Heart right ventricle (tissue), 16 donors: Measurements from ENCODE around the gene ELOB. TPM values are rescaled to one million over a fixed set of nuclear protein-coding genes. Genes with fewer than 3 reads are reported as not detected.

Experiments
- ATAC-seq, 8 donors: fragments of 200-7000 bp; cut with Tn5 transposase; one replicate each; pipeline ENCODE4 v1.9.1; 2020; ENCODE audit warnings: mild to moderate bottlenecking in 8 of 8, moderate library complexity in 8 of 8, moderate number of reproducible peaks in 1 of 8
- DNase-seq, 2 donors: peaks; one replicate each; pipeline ENCODE4 v3.0.0-alpha.2; 2020
- H3K27ac ChIP-seq, 10 donors: fragments of 200-600 bp; sonication (generic) in 2 of 10; one replicate each; pipeline versions ENCODE4 v1.5.0 to v1.8.0; 2020 to 2022; ENCODE audit warnings: mild to moderate bottlenecking in 3 of 10
- H3K27me3 ChIP-seq, 7 donors: fragments of 200-600 bp; one replicate each; pipeline ENCODE4 v1.8.0; 2021 to 2022; ENCODE audit warnings: mild to moderate bottlenecking in 2 of 7
- H3K36me3 ChIP-seq, 9 donors: fragments of 200-600 bp; sonication (generic) in 1 of 9; one replicate each; pipeline versions ENCODE4 v1.5.0 to v1.8.0; 2020 to 2022; ENCODE audit warnings: mild to moderate bottlenecking in 2 of 9
- H3K4me1 ChIP-seq, 9 donors: fragments of 200-600 bp; sonication (generic) in 1 of 9; one replicate each; pipeline versions ENCODE4 v1.5.0 to v1.8.0; 2020 to 2022; ENCODE audit warnings: mild to moderate bottlenecking in 4 of 9
- H3K4me3 ChIP-seq, 10 donors: fragments of 200-600 bp; sonication (generic) in 2 of 10; one replicate each; pipeline versions ENCODE4 v1.5.0 to v1.8.0; 2020 to 2022; ENCODE audit warnings: mild to moderate bottlenecking in 7 of 10, moderate library complexity in 2 of 10
- H3K9me3 ChIP-seq, 11 donors: fragments of 200-600 bp in 10 of 11; sonication (generic) in 2 of 11; one replicate each; pipeline versions ENCODE4 v1.5.0 to v1.8.0; 2013 to 2022; ENCODE audit warnings: mild to moderate bottlenecking in 2 of 11, control low read depth in 1 of 11, moderate library complexity in 1 of 11
- WGBS, 2 donors: extraction: QIAGEN DNeasy Blood & Tissue Kit; methylation state at CpG; one replicate each; pipeline ENCODE4 v1.1.7; 2013; ENCODE audit warnings: inconsistent platforms in 1 of 2; 5-methylcytosine and 5-hydroxymethylcytosine counted together
- intact Hi-C, 10 donors: fragments of 100-400 bp; cut with DNase I; formaldehyde crosslinking; loops; one replicate each; pipeline versions ENCODE4 v1.11.1 to v1.14.2; 2022
- polyA plus RNA-seq, 2 donors: library from polyadenylated mRNA; stranded (reverse); fragments of 200-250 nt; gene quantifications; one replicate each; pipeline ENCODE4 v1.2.3, GENCODE V29; 2013
- total RNA-seq, 10 donors: library from RNA; stranded (reverse); fragmentation: NEBNext Ultra II Directional in 3 of 10; extraction: Animal tissue kit (Norgen Biotek cat#: 25700) in 3 of 10; gene quantifications; one replicate each; pipeline versions ENCODE4 v1.2.1 to v1.2.4, GENCODE V29; 2021 to 2023
- TF ChIP-seq, protein P1 (sequence below), 9 donors: fragments of 200-600 bp; sonication (generic) in 2 of 9; IDR thresholded peaks; one replicate each; pipeline versions ENCODE4 v1.5.0 to v1.8.0; 2021 to 2022; ENCODE audit warnings: antibody characterized with exemption in 9 of 9, mild to moderate bottlenecking in 5 of 9, moderate library complexity in 1 of 9
- donor health status: Arrhythmogenic right ventricular cardiomyopathy.
- donor health status: ischemic (EF 13 %, LVEDD 7.1; RV severe dilation, severe dysfunction).
- donor health status: healthy with polysubstance abuse.
- donor health status: DM: no; HTN: yes; CAD: no.
- donor health status: DM: no; HTN: no; CAD: no.
- donor health status: ischemic (EF 25% LVEDD 6.9; RV normal size, moderate dysfunction).
- donor health status: ischemic (EF 25% LVEDD 5.7; RV mildly dilated, moderate dysfunction).
- donor health status: healthy.
- donor health status: DM: yes; HTN: yes; CAD: no.
- donor health status: Ischemic cardiomyopathy.
- donor health status: ischemic (EF 35%, LVEDD 5.7; RV mildly dilated, moderate dysfunction).
- donor health status: nonischemic (EF 11% LVEDD 7.7; RV severe dilation, severe dysfunction).
- donor health status: DM: yes; HTN: yes; CAD: no.
- donor health status: PGD.
- donor health status: ischemic (EF 29% LVEDD 5.4; RV normal size, mild dysfunction).
- donor health status: nonischemic (EF 23%, LVEDD 6.1; RV moderate dilation, normal function).

ELOB gene
- total and polyA plus RNA-seq, 12 donors = 248 to 1,196 (median 332) TPM

DNA sequence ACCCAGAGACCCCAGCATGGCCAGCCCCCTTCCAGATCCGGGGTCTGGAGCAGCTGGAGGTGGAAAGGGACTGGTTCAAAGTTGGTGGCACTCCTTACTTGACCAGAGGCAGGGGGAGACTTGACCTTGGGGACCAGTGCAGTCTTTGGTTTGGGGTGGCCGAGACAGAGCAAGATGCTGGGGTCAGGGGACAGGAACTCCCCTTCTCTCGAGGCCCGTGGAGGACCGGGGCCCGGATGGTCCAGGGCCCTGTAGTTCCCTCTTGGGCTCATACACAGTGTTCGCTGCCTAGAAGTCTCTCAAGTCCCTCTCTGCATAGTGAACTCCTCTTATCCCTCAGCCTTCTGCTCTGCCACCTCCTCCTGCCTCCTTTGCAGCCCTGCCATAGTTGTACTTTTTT lies 10.9 kb upstream of the ELOB start:
- no peak for ATAC-seq
- intact Hi-C loops = no loop called here
- Histone ChIP-seq H3K27me3 (peaks cover 7 to 91% (median 76%) of the 10 kb centered on the region in 7 donors), H3K4me3 (peak overlapping the region in 1 of 10 donors; percentile 12), H3K27ac (peak overlapping the region in 1 of 10 donors; percentile 20), H3K36me3 (no peaks in the 10 kb centered on the region), H3K9me3 (no peaks in the 10 kb centered on the region), H3K4me1 (peaks cover 0 to 20% (median 7%) of the 10 kb centered on the region in 9 donors)
- WGBS, 2 donors = 32 to 53% methylated on average over 7 of the region's 7 CpGs
- no peak for DNase-seq
- TF ChIP-seq, protein P1, sequence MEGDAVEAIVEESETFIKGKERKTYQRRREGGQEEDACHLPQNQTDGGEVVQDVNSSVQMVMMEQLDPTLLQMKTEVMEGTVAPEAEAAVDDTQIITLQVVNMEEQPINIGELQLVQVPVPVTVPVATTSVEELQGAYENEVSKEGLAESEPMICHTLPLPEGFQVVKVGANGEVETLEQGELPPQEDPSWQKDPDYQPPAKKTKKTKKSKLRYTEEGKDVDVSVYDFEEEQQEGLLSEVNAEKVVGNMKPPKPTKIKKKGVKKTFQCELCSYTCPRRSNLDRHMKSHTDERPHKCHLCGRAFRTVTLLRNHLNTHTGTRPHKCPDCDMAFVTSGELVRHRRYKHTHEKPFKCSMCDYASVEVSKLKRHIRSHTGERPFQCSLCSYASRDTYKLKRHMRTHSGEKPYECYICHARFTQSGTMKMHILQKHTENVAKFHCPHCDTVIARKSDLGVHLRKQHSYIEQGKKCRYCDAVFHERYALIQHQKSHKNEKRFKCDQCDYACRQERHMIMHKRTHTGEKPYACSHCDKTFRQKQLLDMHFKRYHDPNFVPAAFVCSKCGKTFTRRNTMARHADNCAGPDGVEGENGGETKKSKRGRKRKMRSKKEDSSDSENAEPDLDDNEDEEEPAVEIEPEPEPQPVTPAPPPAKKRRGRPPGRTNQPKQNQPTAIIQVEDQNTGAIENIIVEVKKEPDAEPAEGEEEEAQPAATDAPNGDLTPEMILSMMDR (IDR thresholded peaks at IDR 0.05) = no peak

DNA sequence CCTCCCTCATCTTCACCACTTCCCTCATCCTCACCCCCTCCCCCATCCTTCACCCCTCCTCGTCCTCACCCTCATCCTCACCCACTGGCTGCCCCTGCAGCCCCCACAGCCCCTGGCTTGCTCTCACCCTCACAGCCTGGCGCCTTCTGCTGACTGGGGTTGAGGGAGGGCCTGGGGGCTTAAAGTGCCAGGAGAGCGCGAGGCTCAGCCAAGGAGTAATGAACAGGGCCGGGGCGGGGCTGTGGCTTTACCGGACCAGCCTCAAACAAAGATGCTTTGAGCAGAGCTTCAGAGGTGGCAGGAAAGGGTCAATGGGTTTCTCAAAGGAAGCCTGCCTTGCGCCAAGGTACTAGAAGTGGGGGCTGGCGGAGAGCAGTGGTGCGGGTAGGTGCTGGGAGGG lies 10.3 kb upstream of the ELOB start, which contains the start of gene PRSS33:
Gene PRSS33, minus strand, starts transcription at position 155 of the 400 bp plus-strand sequence. CDS start 1,013 bp downstream, outside the sequence.
- intact Hi-C loops = no loop called here
- Histone ChIP-seq H3K4me1 (peaks cover 0 to 16% (median 7%) of the 10 kb centered on the region in 9 donors), H3K36me3 (no peaks in the 10 kb centered on the region), H3K9me3 (no peaks in the 10 kb centered on the region), H3K4me3 (peak within 1 kb of the TSS in 1 of 10 donors; percentile 12), H3K27me3 (peaks cover 7 to 88% (median 73%) of the 10 kb centered on the region in 7 donors), H3K27ac (peak within 1 kb of the TSS in 1 of 10 donors; percentile 20)
- WGBS, 2 donors = 31 to 41% methylated on average over 10 of the region's 10 CpGs
- ATAC-seq (no peak), DNase-seq (no peak)
- TF ChIP-seq, protein P1 (IDR thresholded peaks at IDR 0.05) = no peak

DNA sequence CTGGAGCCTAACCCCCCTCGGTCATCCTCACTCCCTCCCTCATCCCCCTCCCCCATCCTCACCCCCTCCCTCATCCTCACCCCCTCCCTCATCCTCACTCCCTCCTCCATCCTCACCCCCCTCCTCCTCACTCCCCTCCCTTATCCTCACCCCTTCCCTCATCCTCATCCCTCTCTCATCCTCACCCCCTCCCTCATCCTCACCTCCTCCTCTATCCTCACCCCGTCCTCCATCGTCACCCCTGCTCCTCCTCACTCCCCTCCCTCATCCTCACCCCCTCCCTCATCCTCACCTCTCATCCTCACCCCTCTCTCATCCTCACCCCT lies 9.7 kb upstream of the ELOB start:
- peaks cover 7 to 81% (median 68%) of the 10 kb centered on the region in 7 donors for H3K27me3 ChIP-seq
- no peak overlapping the region for H3K4me3 ChIP-seq
- TF ChIP-seq, protein P1 (IDR thresholded peaks at IDR 0.05) = no peak
- intact Hi-C loops = no loop called here
- no peak for ATAC-seq
- no peak for DNase-seq
- H3K4me1 ChIP-seq = peaks cover 0 to 13% (median 7%) of the 10 kb centered on the region in 9 donors
- no peak overlapping the region for H3K27ac ChIP-seq
- H3K9me3 ChIP-seq = no peaks in the 10 kb centered on the region
- no peaks in the 10 kb centered on the region for H3K36me3 ChIP-seq
- 49 to 59% methylated on average over 3 of the region's 3 CpGs for WGBS, 2 donors

DNA sequence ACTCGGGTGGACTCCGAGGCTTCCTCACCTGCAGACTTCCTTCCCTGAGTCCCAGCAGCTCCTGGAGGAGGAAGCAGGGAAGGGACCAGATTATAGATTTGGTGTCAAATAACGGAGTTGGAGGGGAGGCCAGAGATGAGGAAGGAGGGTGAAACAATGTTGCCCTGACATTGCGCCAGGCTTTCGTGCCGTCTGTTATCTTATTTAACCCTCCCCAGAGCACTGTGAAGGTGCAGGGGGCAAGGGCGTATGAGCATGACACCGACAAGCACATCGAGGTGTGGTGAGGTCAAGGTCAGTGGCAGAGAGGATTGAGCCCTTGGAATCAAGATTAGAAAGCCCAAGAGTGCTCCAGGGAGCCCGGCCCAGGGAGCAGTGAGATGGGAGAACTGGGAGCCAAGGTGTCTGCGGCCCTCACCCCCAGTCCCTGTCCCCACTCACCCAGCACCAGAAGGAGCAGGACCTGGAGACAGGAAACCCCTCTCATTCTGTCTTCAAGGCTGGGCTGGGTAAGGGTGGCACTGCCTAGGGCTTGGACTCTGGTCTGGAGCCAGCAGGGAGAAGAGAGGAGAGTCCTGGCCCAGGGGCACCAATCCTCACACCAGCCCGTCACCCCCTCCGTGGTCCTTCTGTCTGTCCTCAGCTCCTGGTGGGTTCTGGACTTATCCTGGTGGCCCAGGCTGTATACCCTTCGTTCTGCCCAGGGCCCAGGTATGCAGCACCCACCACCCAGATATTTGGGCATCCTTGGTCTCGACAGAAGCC lies 9.2 kb upstream of the ELOB start:
- WGBS, 2 donors = 47% methylated on average over 15 of the region's 15 CpGs
- ATAC-seq (no peak), DNase-seq (no peak)
- Histone ChIP-seq H3K36me3 (no peaks in the 10 kb centered on the region), H3K27me3 (peaks cover 7 to 76% (median 62%) of the 10 kb centered on the region in 7 donors), H3K4me1 (peaks cover 0 to 13% (median 7%) of the 10 kb centered on the region in 9 donors), H3K4me3 (peak overlapping the region in 1 of 10 donors; percentile 53), H3K27ac (no peak overlapping the region), H3K9me3 (no peaks in the 10 kb centered on the region)
- intact Hi-C loops = no loop called here
- TF ChIP-seq, protein P1 (IDR thresholded peaks at IDR 0.05) = no peak
